Neutrophil (primary cell): ENCODE measurements around the gene ITGB8.

ENCODE experiments used
- H3K27ac ChIP-seq: fragments of 200-600 bp; sonication (generic); 2 replicates; pipeline ENCODE4 v1.5.1; 2016; ENCODE audit warnings: mild to moderate bottlenecking, moderate library complexity
- H3K27me3 ChIP-seq: fragments of 200-600 bp; sonication (generic); 2 replicates; pipeline ENCODE4 v1.6.0; 2016; ENCODE audit warnings: mild to moderate bottlenecking
- H3K36me3 ChIP-seq: fragments of 200-600 bp; sonication (generic); 2 replicates; pipeline ENCODE4 v1.5.1; 2017
- H3K4me1 ChIP-seq, 2 experiments: fragments of 200-600 bp in 1 of 2; sonication (generic) in 1 of 2; 1 replicate in 1 of 2; 2 replicates in 1 of 2; pipeline versions ENCODE4 v1.5.1 to v1.6.1; 2013 to 2016; ENCODE audit warnings: low read depth in 1 of 2, low read length in 1 of 2, mild to moderate bottlenecking in 1 of 2, moderate library complexity in 1 of 2; ENCODE audit not compliant: control insufficient read depth in 1 of 2, insufficient read depth in 1 of 2
- H3K4me3 ChIP-seq, 2 experiments: fragments of 200-600 bp in 1 of 2; sonication (generic) in 1 of 2; 1 replicate in 1 of 2; 2 replicates in 1 of 2; pipeline ENCODE4 v1.5.1; 2013 to 2016; ENCODE audit warnings: low read depth in 1 of 2, low read length in 1 of 2, mild to moderate bottlenecking in 1 of 2, moderate library complexity in 1 of 2
- H3K9me3 ChIP-seq: fragments of 200-600 bp; sonication (generic); 2 replicates; pipeline ENCODE4 v1.5.1; 2016
- TF ChIP-seq, protein P1 (sequence below): fragments of 200-600 bp; sonication (generic); IDR thresholded peaks from 2 replicates; pipeline ENCODE4 v1.5.1; 2016; ENCODE audit warnings: antibody characterized with exemption

ITGB8 gene

DNA sequence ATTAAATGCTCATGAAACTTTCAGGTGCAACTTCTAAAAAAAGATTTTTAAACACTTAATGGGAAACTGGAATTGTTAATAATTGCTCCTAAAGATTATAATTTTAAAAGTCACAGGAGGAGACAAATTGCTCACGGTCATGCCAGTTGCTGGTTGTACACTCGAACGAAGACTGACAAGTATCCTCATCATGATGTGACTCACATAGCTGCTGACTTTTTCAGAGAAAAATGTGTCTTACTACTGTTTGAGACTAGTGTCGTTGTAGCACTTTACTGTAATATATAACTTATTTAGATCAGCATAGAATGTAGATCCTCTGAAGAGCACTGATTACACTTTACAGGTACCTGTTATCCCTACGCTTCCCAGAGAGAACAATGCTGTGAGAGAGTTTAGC lies 79.3 kb downstream of the ITGB8 start:
- TF ChIP-seq, protein P1, sequence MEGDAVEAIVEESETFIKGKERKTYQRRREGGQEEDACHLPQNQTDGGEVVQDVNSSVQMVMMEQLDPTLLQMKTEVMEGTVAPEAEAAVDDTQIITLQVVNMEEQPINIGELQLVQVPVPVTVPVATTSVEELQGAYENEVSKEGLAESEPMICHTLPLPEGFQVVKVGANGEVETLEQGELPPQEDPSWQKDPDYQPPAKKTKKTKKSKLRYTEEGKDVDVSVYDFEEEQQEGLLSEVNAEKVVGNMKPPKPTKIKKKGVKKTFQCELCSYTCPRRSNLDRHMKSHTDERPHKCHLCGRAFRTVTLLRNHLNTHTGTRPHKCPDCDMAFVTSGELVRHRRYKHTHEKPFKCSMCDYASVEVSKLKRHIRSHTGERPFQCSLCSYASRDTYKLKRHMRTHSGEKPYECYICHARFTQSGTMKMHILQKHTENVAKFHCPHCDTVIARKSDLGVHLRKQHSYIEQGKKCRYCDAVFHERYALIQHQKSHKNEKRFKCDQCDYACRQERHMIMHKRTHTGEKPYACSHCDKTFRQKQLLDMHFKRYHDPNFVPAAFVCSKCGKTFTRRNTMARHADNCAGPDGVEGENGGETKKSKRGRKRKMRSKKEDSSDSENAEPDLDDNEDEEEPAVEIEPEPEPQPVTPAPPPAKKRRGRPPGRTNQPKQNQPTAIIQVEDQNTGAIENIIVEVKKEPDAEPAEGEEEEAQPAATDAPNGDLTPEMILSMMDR, result no peak
- no peaks in the 10 kb centered on the region for H3K27me3 ChIP-seq
- H3K36me3 ChIP-seq, result no peaks in the 10 kb centered on the region
- H3K4me3 ChIP-seq, result no peak overlapping the region
- H3K27ac ChIP-seq, result no peak overlapping the region
- H3K4me1 ChIP-seq, result no peaks in the 10 kb centered on the region
- no peaks in the 10 kb centered on the region for H3K9me3 ChIP-seq

- H3K4me1 ChIP-seq, result no peaks in the 10 kb centered on the region
- H3K9me3 ChIP-seq, result no peaks in the 10 kb centered on the region
- no peaks in the 10 kb centered on the region for H3K36me3 ChIP-seq
- no peak overlapping the region for H3K27ac ChIP-seq
- TF ChIP-seq, protein P1, result no peak
- no peak overlapping the region for H3K4me3 ChIP-seq
- H3K27me3 ChIP-seq, result no peaks in the 10 kb centered on the region
Observed at GRCh38 chr7:20411372-20411771, 80.7 kb downstream of the ITGB8 start.

- Histone ChIP-seq H3K27me3 (no peaks in the 10 kb centered on the region), H3K27ac (no peak overlapping the region), H3K4me1 (no peaks in the 10 kb centered on the region), H3K36me3 (no peaks in the 10 kb centered on the region), H3K9me3 (no peaks in the 10 kb centered on the region), H3K4me3 (no peak overlapping the region)
- TF ChIP-seq, protein P1, result no peak
Observed at GRCh38 chr7:20412032-20412431, 81.3 kb downstream of the ITGB8 start.

GRCh38 chr7:20417260-20417659 lies 86.6 kb downstream of the ITGB8 start:
- H3K4me1 ChIP-seq, result no peaks in the 10 kb centered on the region
- H3K27me3 ChIP-seq, result no peaks in the 10 kb centered on the region
- H3K27ac ChIP-seq, result no peak overlapping the region
- H3K9me3 ChIP-seq, result no peaks in the 10 kb centered on the region
- H3K36me3 ChIP-seq, result no peaks in the 10 kb centered on the region
- no peak overlapping the region for H3K4me3 ChIP-seq
- TF ChIP-seq, protein P1, result no peak

DNA sequence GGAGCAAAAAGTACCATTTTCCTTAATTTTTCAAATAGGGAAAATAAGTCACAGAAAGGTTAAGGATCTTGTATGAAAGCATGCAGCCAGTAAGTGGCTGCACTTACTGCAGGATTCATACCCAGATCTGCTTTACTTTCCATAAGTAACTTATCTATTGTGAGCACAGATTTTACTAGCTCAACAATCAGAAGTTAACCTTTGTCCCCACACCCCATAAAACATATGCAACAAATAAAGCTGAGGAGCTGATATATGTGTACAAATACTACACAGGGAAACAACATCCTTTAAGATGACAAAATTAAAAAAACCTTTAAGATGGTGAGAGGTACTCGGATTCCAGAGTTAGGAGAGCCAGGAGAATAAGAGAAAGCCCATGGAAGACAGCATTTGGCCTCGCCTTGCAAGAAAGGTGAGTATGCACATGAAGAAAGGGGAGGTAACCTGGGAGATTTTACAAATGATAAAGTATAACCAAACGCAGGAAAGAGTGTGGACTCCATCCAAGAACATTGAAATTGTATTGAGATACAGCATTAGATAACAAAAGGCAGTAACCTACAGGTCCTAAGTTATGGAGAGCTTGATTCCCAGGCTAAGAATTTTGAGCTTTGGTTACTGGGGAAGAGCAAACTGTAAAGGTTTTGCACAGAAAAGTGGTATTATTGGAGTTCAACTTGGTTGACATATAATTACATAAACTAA lies 87.1 kb downstream of the ITGB8 start:
- Histone ChIP-seq H3K4me3 (no peak overlapping the region), H3K4me1 (no peaks in the 10 kb centered on the region), H3K9me3 (no peaks in the 10 kb centered on the region), H3K27me3 (no peaks in the 10 kb centered on the region), H3K27ac (no peak overlapping the region), H3K36me3 (no peaks in the 10 kb centered on the region)
- TF ChIP-seq, protein P1, result no peak
